GM12878 (cell line): Measurements from ENCODE around the gene MYO18B. TPM values are rescaled to one million over a fixed set of nuclear protein-coding genes. Genes with fewer than 3 reads are reported as not detected.

ENCODE experiments used
- CREM ChIP-seq: IDR thresholded peaks from 2 replicates; pipeline ENCODE4 v1.6.1; 2014; ENCODE audit warnings: antibody characterized with exemption, low read depth
- EP300 ChIP-seq, 2 experiments: fragments of 150-350 bp in 1 of 2; IDR thresholded peaks; 2 replicates each; pipeline ENCODE4 v1.6.1; 2011 to 2012; ENCODE audit warnings: low read depth in 2 of 2, low read length in 2 of 2, borderline replicate concordance in 1 of 2, improper control_type of control experiment in 1 of 2, inconsistent platforms in 1 of 2; ENCODE audit not compliant: control insufficient read depth in 1 of 2
- POU2F2 ChIP-seq: IDR thresholded peaks from 3 replicates; pipeline ENCODE4 v1.6.1; 2011; ENCODE audit warnings: low read depth, mild to moderate bottlenecking, low read length, borderline replicate concordance
- SMC3 ChIP-seq: IDR thresholded peaks from 2 replicates; pipeline ENCODE4 v1.6.1; 2011; ENCODE audit warnings: low read length, improper control_type of control experiment, borderline replicate concordance
- polyA plus RNA-seq, 11 experiments: library from polyadenylated mRNA; depleted of rRNA in 4 of 11; unstranded in 6 of 11; stranded (reverse) in 5 of 11; fragments of >200 nt; fragmentation: Nextera tagmentation in 4 of 11; fragmentation: Illumina TruSeq in 1 of 11; extraction: Ambion mirVana in 4 of 11; extraction: Trizol in 1 of 11; gene quantifications; 1 replicate in 1 of 11; 2 replicates in 10 of 11; pipeline versions ENCODE4 v1.2.1 to v1.2.3, GENCODE V29; 2011 to 2016; ENCODE audit warnings: inconsistent platforms in 2 of 11, missing spikeins in 2 of 11, low read depth in 1 of 11
- total RNA-seq, 4 experiments: library from RNA; depleted of rRNA in 3 of 4; stranded (reverse); fragments of >200 nt in 3 of 4; fragmentation: Illumina TruSeq in 1 of 4; extraction: Trizol in 1 of 4; gene quantifications; 2 replicates each; pipeline versions ENCODE4 v1.2.1 to v1.2.3, GENCODE V29; 2013 to 2021
- TF ChIP-seq, protein P1 (sequence below): fragments of 450-650 bp; IDR thresholded peaks from 2 replicates; pipeline ENCODE4 v1.6.1; 2017; ENCODE audit warnings: antibody characterized with exemption, mild to moderate bottlenecking, moderate library complexity
- TF ChIP-seq, protein P2 (sequence below): fragments of 150-350 bp; IDR thresholded peaks from 2 replicates; pipeline ENCODE4 v1.6.1; 2016; ENCODE audit warnings: low read depth, low read length

The MYO18B gene
- total and polyA plus RNA-seq, 10 of the 15 experiments (the other 5 are each of a cell fraction or from before 2014, with no cell fraction given), result 0.05 to 2.1 (median 0.51) TPM; not detected in 1

DNA sequence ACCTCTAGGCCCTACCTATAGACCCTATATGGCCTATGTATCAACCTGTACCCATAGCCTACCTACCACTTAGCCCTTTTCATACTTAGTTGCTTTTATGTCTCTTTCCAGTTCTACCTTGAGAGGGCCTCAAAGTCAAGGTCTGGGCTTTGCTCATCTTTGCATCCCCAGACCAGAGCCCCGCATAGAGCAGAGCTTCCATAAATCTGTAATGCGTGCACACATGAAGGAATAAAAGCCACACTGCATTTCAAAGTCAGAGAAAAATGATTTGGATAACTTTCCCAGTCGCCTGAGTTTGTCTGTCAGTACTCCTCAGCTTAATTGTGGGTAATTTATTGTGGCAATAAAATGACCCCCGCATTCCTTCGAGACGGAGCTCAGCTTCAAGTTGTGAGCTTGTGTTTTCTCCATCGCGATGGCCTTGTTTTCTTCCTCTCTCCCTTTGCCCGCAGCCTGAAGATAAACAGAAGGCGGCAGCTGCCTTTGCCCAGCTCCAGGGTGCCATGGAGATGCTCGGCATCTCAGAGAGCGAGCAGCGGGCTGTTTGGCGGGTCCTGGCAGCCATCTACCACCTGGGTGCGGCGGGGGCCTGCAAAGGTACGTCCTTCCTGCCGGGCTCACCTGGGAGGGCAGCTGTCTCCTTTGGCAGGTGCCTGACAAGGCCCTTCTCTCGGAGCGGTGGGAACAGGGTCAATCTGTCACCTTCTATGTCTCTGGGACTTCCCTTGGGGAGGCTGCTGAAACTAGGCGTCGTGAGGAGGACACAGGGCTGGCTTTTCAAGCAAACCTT lies 55.7 kb downstream of the MYO18B start (continued):
- TF ChIP-seq, protein P1, sequence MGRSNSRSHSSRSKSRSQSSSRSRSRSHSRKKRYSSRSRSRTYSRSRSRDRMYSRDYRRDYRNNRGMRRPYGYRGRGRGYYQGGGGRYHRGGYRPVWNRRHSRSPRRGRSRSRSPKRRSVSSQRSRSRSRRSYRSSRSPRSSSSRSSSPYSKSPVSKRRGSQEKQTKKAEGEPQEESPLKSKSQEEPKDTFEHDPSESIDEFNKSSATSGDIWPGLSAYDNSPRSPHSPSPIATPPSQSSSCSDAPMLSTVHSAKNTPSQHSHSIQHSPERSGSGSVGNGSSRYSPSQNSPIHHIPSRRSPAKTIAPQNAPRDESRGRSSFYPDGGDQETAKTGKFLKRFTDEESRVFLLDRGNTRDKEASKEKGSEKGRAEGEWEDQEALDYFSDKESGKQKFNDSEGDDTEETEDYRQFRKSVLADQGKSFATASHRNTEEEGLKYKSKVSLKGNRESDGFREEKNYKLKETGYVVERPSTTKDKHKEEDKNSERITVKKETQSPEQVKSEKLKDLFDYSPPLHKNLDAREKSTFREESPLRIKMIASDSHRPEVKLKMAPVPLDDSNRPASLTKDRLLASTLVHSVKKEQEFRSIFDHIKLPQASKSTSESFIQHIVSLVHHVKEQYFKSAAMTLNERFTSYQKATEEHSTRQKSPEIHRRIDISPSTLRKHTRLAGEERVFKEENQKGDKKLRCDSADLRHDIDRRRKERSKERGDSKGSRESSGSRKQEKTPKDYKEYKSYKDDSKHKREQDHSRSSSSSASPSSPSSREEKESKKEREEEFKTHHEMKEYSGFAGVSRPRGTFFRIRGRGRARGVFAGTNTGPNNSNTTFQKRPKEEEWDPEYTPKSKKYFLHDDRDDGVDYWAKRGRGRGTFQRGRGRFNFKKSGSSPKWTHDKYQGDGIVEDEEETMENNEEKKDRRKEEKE, result no peak
- TF ChIP-seq EP300 (IDR thresholded peaks at IDR 0.05; ENCODE audit: borderline replicate concordance in 1 of 2, control insufficient read depth in 1 of 2, low read depth in 2 of 2, low read length in 2 of 2) (no peak), SMC3 (no peak), CREM (no peak), POU2F2 (no peak)
- TF ChIP-seq, protein P2, sequence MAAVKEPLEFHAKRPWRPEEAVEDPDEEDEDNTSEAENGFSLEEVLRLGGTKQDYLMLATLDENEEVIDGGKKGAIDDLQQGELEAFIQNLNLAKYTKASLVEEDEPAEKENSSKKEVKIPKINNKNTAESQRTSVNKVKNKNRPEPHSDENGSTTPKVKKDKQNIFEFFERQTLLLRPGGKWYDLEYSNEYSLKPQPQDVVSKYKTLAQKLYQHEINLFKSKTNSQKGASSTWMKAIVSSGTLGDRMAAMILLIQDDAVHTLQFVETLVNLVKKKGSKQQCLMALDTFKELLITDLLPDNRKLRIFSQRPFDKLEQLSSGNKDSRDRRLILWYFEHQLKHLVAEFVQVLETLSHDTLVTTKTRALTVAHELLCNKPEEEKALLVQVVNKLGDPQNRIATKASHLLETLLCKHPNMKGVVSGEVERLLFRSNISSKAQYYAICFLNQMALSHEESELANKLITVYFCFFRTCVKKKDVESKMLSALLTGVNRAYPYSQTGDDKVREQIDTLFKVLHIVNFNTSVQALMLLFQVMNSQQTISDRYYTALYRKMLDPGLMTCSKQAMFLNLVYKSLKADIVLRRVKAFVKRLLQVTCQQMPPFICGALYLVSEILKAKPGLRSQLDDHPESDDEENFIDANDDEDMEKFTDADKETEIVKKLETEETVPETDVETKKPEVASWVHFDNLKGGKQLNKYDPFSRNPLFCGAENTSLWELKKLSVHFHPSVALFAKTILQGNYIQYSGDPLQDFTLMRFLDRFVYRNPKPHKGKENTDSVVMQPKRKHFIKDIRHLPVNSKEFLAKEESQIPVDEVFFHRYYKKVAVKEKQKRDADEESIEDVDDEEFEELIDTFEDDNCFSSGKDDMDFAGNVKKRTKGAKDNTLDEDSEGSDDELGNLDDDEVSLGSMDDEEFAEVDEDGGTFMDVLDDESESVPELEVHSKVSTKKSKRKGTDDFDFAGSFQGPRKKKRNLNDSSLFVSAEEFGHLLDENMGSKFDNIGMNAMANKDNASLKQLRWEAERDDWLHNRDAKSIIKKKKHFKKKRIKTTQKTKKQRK, result no peak
